ENCODE data around the gene TIMM9. TPM values are rescaled to one million over a fixed set of nuclear protein-coding genes. Genes with fewer than 3 reads are reported as not detected.
A peak's percentile ranks its signal among the peaks of the same experiment; 100 is the strongest.
"Not testable (repeated sequence)": the region's sequence is repeated elsewhere in the genome, so short reads cannot be mapped to it uniquely, and the experiment has no call there.

The TIMM9 gene
- total RNA-seq, 4 donors from 2014 or later, result 40.4 to 87.2 (median 59.8) TPM

- Histone ChIP-seq H3K27ac (no peak overlapping the region), H3K27me3 (no peaks in the 10 kb centered on the region), H3K36me3 (peaks cover 23 to 25% of the 10 kb centered on the region in 2 donors), H3K4me1 (no peaks in the 10 kb centered on the region), H3K9me3 (no peaks in the 10 kb centered on the region), H3K4me3 (replicated peaks in 1 of 3) (no peak overlapping the region)
- WGBS, 2 donors, result 91 to 92% methylated on average over 4 of the region's 4 CpGs
- no peak for DNase-seq
- intact Hi-C loops (cut with DNase I), result no loop called here
- no peak for TF ChIP-seq CTCF (IDR thresholded peaks at IDR 0.05)
- no peak for TF ChIP-seq POLR2A (IDR thresholded peaks at IDR 0.05)
These were observed 63.0 kb downstream of the TIMM9 start for GRCh38 chr14:58364316-58364715.

GRCh38 chr14:58362798-58363412, 64.4 kb downstream of the TIMM9 start:
- intact Hi-C loops (cut with DNase I), result no loop called here
- peaks cover 20 to 25% of the 10 kb centered on the region in 2 donors for H3K36me3 ChIP-seq
- WGBS, 2 donors, result 92 to 98% methylated on average over 3 of the region's 3 CpGs

DNA sequence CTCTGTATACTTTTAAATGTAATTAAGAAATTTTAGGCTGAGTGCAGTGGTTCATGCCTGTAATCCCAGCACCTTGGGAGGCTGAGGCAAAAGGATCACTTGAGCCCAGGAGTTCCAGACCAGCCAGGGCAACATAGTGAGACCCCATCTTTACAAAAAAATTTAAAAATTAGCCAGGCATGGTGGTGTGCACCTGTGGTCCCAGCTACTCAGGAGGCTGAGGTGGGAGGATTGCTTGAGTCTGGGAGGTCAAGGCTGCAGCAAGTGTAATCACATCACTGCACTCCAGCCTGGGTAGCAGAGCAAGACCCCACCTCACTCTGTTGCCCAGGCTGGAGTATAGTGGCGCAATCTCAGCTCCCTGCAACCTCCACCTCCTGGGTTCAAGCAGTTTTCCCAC, 65.1 kb downstream of the TIMM9 start:
- H3K27me3 ChIP-seq; H3K4me3 ChIP-seq (replicated peaks in 1 of 3); H3K4me1 ChIP-seq; H3K27ac ChIP-seq; H3K9me3 ChIP-seq; DNase-seq; intact Hi-C loops (cut with DNase I): not testable (repeated sequence)
- 94 to 100% methylated on average over 1 of the region's 1 CpG for WGBS, 2 donors
- H3K36me3 ChIP-seq, result peaks cover 20 to 24% of the 10 kb centered on the region in 2 donors

More at GRCh38 chr14:58362798-58363412, 64.4 kb downstream of the TIMM9 start:
- Histone ChIP-seq H3K27me3 (no peaks in the 10 kb centered on the region), H3K4me1 (no peaks in the 10 kb centered on the region), H3K9me3 (no peaks in the 10 kb centered on the region), H3K27ac (no peak overlapping the region), H3K4me3 (replicated peaks in 1 of 3) (no peak overlapping the region)
- TF ChIP-seq POLR2A (IDR thresholded peaks at IDR 0.05) (no peak), CTCF (IDR thresholded peaks at IDR 0.05) (peak in 3 of 6 experiments; percentile 19 to 36 (median 36))
- DNase-seq, result no peak

Small RNAs within 50 kb of the gene (small RNA-seq; reads per million reads assigned to genes)
- gene HSBP1P1 (not detected), gene RF00019 (not detected)

Other genes starting within 250 kb of the TIMM9 start
- gene ACTR10, start 227.4 kb downstream of the TIMM9 start, total RNA-seq, result 10 to 100 TPM; 59.8 to 79.1 (median 69.0) TPM
- gene PSMA3, start 182.7 kb downstream of the TIMM9 start, total RNA-seq, result 100 to 1,000 TPM in 3 of 4 donors, 10 to 100 TPM in 1; 98.6 to 151 (median 131) TPM
- gene ARID4A, start 129.0 kb downstream of the TIMM9 start, total RNA-seq, result 10 to 100 TPM; 17.1 to 18.7 (median 17.6) TPM
- gene TOMM20L, start 31.6 kb downstream of the TIMM9 start, total RNA-seq, result not detected
- gene KIAA0586, start 188 bp upstream of the TIMM9 start, total RNA-seq, result 10 to 100 TPM; 18.7 to 26.3 (median 21.2) TPM
- 10 to 100 TPM; 10.1 to 34.6 (median 13.0) TPM for gene DACT1, start 210.4 kb upstream of the TIMM9 start, total RNA-seq

All from thyroid gland (tissue), 4 donors.